RPMI7951 (cell line): ENCODE data around the gene PDLIM5. TPM values are rescaled to one million over a fixed set of nuclear protein-coding genes. Genes with fewer than 3 reads are reported as not detected.

ENCODE experiments used
- DNase-seq: peaks from one replicate; pipeline ENCODE4 v3.0.0-alpha.2; 2012; ENCODE audit warnings: low read depth
- total RNA-seq: library from RNA; depleted of rRNA; stranded (reverse); fragments of >200 nt; shearing (Covaris generic); gene quantifications from 2 replicates; pipeline ENCODE4 v1.2.3, GENCODE V29; 2014

The PDLIM5 gene
- total RNA-seq, 1 experiment from 2014 or later = 55.9 TPM

DNA sequence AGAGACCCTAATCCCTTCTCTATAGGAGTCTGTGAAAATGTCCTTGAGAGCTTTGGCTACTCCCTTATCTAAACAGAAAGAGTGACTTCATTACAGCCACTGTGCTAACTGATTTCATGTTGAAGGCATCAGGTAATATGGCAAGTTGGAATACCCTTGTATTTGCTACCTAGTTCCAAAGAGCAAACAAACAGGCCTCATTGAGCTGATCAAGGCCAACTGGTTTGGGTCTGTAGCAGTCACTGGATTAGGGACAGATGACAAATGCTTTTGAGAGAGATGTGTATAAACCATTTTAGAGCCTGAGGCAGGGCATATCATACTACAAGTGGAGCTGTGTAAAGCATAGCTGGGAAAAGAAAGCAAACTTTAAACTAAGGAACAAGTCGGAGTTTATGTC, 22.9 kb upstream of the PDLIM5 start:
- no peak for DNase-seq

DNA sequence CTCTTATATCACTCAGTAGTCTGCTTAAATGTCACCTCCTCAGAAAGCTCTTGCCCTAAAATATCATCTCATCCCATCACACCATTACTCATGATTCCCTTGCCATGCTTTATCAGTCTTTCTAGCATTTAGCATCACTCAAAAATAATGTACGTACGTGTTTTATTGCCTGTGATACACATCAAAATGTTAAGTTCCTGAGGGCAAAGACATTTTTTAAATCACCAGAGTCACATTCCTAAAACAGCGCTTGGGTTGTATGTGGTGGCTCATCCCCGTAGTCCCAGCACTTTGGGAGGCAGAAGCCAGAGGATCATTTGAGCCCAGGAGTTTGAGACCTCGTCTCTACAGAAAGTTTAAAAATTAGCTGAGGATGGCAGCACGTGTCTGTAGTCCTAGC, 21.3 kb upstream of the PDLIM5 start:
- DNase-seq = no peak

DNA sequence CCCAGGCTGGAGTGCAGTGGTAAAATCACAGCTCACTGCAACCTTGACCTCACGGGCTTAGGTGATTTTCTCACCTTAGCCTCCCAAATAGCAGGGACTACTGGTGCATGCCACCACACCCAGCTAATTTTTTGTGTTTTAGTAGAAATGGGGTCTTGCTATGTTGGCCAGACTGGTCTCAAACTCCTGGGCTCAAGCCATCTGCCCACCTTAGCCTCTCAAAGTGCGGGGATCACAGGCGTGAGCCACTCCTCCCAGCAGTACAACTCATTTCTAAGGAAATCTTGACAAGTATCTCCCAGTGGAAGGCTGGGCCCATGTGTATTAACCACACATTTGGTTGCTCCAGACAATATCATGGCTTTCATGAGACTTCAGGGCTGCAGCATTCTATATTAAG, 20.4 kb upstream of the PDLIM5 start:
- DNase-seq = no peak

DNA sequence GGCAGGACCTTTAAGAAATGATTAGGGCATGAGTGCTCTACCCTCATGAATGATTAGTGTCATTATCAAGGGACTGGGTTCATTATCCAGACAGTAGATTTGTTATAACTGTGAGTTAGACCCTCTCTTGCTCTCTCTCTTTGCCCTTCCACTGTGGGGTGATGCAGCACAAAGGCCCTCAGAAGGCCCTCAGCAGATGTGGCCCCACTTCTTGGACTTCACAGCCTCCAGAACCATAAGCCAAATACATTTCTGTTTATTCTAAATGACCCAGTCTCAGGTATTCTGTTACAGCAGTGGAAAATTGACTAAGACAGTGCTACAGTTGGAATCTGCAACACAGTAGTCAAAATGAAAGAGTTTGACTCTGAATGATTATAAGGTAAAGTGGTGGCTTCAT, 17.2 kb upstream of the PDLIM5 start:
- DNase-seq = no peak

DNA sequence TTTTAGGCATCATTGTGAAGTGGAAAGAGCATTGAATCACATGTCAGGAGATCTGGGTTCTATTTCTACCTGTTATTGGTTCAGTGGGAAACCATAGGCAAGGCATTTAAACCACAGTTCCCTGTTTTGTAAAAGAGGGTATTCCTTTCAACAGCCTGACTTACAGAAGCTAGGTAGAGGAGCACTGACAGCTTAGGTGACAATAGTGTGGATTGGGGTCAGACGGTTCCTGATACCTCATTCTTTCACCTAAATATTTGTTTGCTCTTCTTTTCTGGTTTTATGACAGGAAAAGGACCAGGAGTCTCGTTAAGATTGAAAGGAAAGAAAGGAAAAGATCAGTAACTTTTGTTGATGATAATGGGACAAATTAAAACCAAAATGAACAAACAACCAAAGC, 15.9 kb upstream of the PDLIM5 start:
- DNase-seq = no peak

DNA sequence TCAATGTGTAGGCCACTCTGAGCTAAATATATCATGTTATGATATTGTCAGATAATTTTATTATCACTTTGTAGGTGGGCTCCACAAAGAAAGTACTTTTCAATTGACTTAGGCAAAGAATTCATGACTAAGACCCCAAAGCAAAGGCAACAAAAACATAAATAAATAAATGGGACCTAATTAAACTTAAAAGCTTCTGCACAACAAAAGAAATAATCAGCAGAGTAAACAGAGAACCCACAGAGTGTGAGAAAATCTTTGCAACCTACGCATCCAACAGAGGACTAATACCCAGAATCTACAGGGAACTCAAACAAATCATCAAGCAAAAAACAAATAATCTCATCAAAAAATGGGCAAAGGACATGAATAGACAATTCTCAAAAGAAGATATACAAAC, 15.2 kb upstream of the PDLIM5 start:
- no peak for DNase-seq

- no peak for DNase-seq
Observed at GRCh38 chr4:94439606-94440005, 12.1 kb upstream of the PDLIM5 start.

GRCh38 chr4:94441838-94442237, 9.9 kb upstream of the PDLIM5 start:
- DNase-seq = no peak

DNA sequence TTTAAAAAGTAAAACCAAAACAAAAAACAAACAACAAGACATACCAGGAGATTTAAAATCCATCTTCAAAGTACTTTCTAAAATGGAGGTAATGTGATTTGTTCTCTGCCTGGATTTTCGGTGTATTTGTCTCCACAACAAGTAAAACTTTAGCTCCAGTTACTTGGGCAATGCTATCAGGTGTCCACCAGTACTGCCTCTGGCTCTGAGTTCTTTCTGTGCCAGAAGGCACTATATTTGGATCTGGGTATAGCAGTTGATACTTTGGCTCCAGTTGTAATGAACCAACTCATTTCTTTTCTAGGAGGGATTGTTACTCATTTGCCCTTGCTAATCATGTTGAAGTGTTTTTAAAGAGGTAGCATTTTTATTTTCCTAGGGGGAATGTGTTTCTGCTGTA, 9.5 kb upstream of the PDLIM5 start:
- DNase-seq = no peak

DNA sequence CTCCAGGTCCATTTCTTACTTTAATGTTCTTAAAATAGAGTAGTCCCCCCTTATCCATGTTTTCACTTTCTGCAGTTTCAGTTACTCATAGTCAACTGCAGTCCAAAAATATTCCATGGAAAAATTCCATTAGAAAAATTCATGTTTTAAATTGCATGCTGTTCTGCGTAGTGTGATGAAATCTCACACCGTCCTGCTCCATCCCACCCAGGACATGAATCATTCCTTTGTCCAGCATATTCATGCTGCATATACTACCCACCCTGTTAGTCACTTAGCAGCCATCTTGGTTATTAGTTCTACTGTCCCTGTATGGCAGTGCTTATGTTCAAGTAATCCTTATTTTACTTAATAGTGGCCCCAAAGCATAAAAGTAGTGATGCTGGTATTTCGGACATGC, 5.4 kb upstream of the PDLIM5 start:
- peak; percentile 67 for DNase-seq

DNA sequence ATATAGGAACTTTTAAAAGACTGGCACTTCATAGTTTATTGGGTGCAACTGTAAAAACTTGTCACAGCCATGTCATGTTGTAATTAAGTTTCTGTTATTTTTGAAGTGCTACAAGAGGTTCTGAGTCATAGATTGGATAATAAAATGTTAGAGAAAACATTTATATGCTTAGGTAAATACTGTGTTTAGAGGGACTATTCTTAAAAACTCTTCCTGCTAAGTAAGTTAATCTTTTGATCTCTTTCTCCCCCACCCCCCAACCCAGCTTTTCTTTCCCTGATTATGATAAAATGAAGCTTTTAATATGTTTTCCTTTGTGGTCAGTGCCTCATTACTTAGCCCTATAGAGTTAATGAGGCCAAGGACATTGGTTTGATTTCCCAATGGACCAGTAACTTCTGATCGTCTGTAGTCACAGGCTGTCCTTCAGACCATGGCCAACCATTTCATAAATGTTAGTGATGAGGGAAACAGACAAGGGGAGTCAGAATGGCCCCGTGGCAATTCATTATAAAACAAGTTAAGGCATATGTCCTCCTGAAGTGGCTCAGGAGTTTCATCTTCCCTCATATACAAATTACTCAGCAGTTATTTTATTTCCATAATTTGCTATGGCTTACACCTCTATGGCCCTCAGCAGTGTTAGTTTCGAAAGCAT, 3.9 kb upstream of the PDLIM5 start:
- DNase-seq = no peak

DNA sequence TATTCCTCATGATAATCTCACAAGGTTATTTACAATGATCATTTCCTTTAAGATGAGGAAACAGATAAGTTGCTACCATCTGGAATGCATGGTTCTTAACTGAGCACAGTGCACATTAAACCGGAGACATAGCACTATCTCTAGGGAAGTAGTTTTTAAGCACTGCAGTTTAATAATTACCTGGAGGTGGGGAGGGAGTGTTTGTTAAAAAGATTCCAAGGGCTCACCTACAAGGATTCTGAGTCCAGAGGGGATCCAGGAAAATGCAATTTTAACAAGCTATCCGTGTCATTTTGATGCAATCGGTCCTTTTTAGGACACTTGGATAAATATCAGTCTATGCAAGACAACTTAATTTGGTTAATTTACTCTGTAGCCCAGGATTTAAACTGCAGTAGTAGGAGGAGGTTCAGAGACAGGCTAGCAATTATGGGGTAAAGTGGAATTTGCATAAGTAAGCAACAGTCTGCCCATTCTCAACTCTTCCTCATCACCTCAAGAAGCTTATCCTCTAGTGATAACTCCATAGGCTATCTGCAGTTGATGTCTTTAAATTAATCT, 2.8 kb upstream of the PDLIM5 start:
- no peak for DNase-seq

- peak; percentile 35 for DNase-seq
Observed at GRCh38 chr4:94451051-94451694, 569 bp upstream of the PDLIM5 start.

DNA sequence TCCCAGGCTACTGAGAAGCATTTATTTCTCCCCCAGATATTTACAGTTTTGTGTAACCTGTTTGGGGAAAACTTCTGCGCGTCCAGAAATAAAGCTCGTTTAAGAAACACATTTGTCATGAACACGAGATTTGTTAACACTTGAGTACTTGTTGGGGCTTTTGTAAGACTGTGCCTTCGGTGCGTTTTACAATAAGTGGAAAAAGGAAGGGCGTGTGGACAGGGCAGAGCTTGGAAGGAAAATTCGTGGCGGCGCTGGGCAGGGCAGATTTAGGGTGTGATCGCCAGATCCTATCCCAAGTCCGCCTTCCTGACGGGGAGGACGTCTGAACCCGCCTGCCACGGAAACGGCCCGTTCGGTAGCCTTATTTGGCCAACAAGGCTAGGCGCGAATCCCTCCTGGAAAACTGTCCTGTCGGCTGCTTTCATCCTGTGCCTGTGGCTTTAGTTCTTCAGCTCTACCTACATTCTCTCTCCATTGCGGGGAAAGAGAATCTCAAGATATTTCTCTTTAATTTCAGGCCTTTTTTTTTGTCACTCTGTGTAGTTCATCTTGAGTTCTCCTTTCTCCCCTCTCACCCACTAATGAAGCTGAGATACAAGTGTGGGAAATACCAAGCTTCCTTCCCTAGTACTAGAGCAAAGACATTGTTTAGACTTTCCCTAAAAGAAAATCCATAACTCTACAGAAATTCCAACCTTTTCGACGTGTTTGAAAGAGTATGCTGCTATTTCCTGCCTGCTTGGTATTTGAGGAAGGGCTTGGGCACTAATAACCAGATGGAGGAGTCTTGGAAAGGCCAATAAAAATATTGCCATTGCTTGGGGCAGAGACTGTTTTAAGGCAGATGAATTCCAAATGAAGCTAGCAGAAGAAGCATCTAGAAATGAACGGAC, 982 bp downstream of the PDLIM5 start:
- DNase-seq = peak; percentile 92

GRCh38 chr4:94453391-94453963, 1.7 kb downstream of the PDLIM5 start:
- DNase-seq = no peak

GRCh38 chr4:94454405-94454804, 2.7 kb downstream of the PDLIM5 start:
- DNase-seq = no peak

DNA sequence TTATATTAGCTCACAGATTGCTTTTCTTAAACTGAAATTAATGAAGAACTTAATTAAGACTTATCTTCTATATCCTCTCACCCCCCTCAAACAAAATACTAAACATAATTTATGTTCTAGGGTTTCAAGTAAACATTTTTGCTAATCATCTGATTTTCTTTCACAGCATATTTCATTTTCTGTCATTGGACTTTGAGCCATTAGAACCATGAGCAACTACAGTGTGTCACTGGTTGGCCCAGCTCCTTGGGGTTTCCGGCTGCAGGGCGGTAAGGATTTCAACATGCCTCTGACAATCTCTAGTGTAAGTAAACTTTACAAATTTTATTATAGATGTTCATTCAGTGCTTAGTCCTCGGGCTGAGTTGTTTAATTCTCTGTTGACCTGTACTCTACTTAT, 3.3 kb downstream of the PDLIM5 start:
- peak; percentile 63 for DNase-seq

DNA sequence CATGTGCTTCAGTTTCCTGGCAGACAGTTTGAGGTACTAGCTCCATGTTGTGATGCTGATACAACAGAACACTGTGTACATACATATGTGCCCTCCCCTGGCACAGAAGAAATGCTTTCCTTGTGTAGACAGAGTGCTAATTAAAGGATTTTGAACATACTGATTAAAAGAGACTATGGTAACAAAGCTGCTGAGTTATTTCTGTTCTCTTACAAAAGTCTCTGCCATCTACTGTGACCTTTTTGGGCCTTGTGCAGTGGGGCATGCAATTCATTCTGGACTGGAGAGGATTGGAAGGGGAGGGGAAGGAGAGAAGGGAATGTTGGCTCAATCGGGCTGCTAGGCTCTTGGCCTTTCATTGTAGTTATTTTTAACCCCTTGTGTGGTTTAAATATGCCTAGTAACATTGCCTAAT, 6.0 kb downstream of the PDLIM5 start:
- peak; percentile 64 for DNase-seq

DNA sequence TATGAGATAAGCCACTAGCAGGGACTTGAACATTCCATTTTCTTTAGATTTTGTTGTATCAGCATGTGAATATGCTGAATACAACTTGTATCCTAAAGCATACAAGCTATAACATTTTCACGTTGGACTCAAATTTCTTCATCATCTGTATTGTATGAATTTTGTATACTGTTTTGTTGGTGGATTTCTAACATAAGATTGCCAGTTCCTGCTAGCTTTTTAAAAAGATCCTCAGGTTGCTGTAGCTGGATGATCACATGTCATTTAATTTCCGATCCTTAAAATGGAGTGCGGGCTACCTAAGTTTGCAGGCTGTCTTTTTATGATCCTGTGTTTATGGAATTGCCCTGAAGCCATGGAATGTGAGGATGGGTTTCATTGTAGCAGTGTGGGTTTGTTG, 6.9 kb downstream of the PDLIM5 start:
- peak; percentile 51 for DNase-seq

- no peak for DNase-seq
Observed at GRCh38 chr4:94459462-94460161, 7.9 kb downstream of the PDLIM5 start.

DNA sequence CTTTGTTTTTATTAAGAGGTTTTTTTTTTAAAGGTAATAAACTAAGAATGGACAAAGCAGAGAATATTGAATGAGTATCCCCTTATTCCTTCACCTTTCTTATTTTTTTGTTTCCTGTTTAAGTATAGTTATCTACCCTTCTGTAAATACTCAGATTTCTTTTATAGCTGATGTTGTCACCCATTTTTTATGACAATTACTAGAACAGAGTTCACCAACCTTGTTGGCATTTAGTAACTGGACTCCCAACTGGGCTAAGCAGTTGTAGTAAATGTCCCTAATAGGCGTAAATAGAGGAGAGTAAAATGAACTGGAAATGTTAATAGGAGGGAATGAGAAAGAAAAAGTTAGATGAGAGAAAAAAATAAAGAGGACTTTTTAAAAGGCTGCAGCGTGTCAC, 9.8 kb downstream of the PDLIM5 start:
- DNase-seq = no peak

GRCh38 chr4:94462572-94462971, 10.8 kb downstream of the PDLIM5 start:
- DNase-seq = no peak
